ENCODE measurements around the gene PMPCA.

DNA sequence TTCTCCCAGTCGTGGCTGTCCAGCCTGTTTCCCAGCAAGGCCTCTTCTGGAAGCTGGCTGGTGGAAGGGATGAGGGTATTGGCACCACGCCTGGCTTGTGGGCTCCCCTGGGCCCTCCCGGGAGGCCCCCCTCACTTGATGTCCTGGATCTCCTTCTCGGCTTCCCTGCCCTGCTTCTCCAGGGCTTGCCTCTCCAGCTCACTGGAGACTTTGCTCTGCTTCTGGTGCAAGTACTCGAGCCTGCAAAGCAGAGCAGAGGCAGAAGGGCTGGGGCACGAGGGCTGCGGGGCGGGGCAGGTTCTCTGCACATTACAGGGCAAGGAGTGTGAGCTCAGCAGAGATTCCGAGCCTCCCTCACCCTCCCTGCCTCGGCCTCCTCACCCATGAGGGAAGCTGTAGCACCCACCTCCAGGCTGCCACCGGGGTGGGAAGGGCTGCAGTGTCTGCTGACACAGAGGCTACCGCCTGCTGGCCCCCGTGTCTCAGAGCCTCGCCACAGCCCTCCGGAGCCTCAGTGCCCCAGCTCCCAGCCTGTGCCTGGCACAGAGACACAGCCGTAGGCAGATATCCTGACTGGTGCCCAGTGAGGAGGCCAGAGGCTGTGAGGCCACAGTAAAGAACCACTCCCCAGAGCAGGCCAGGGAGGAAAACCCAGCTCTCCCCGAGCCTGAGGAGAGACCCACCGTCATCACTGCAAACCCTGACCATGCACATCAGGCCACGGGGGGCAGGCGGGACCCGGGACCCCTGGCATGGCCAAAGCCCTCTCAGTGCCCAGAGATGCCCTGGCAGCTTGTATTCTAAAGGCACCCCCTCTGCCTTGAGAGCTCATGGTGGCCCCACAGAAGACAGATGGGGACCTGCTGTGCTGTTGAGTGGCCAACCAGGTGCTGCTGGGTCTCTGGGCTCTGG lies 17.7 kb upstream of the PMPCA start:
- TF ChIP-seq, protein P1, sequence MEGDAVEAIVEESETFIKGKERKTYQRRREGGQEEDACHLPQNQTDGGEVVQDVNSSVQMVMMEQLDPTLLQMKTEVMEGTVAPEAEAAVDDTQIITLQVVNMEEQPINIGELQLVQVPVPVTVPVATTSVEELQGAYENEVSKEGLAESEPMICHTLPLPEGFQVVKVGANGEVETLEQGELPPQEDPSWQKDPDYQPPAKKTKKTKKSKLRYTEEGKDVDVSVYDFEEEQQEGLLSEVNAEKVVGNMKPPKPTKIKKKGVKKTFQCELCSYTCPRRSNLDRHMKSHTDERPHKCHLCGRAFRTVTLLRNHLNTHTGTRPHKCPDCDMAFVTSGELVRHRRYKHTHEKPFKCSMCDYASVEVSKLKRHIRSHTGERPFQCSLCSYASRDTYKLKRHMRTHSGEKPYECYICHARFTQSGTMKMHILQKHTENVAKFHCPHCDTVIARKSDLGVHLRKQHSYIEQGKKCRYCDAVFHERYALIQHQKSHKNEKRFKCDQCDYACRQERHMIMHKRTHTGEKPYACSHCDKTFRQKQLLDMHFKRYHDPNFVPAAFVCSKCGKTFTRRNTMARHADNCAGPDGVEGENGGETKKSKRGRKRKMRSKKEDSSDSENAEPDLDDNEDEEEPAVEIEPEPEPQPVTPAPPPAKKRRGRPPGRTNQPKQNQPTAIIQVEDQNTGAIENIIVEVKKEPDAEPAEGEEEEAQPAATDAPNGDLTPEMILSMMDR (IDR thresholded peaks at IDR 0.05), result no peak
- no peak for TF ChIP-seq POLR2A (IDR thresholded peaks at IDR 0.05)
